GOT3 (cell line): ENCODE results near the gene B3GALT6.

Source experiments
- DNase-seq: peaks from one replicate; lab custom pipeline; 2025; ENCODE audit warnings: mixed read lengths; lab: John Stamatoyannopoulos, UW

B3GALT6 gene

GRCh38 chr1:1200876-1201810 lies 30.9 kb upstream of the B3GALT6 start:
- peak; percentile 27 for DNase-seq

- DNase-seq, result no peak
Observed at GRCh38 chr1:1202831-1203560, 29.0 kb upstream of the B3GALT6 start.

GRCh38 chr1:1203561-1204424 lies 28.2 kb upstream of the B3GALT6 start:
- DNase-seq, result no peak

- DNase-seq, result no peak
Observed at GRCh38 chr1:1204425-1204920, 27.6 kb upstream of the B3GALT6 start.

GRCh38 chr1:1204998-1205768 lies 26.9 kb upstream of the B3GALT6 start:
- DNase-seq, result no peak

- no peak for DNase-seq
Observed at GRCh38 chr1:1205769-1206375, 26.2 kb upstream of the B3GALT6 start.

GRCh38 chr1:1206376-1206965 lies 25.6 kb upstream of the B3GALT6 start, which contains the start of gene TNFRSF18:
TSS of gene TNFRSF18 (minus strand) at chr1:1206592. CDS start at chr1:1206571, 21 bp downstream.
- no peak for DNase-seq

GRCh38 chr1:1206966-1207531 lies 25.0 kb upstream of the B3GALT6 start:
- DNase-seq, result no peak

- no peak for DNase-seq
Observed at GRCh38 chr1:1207571-1207892, 24.5 kb upstream of the B3GALT6 start.

- DNase-seq, result no peak
Observed at GRCh38 chr1:1208713-1209433, 23.2 kb upstream of the B3GALT6 start.

GRCh38 chr1:1210726-1211540 lies 21.1 kb upstream of the B3GALT6 start:
- DNase-seq, result no peak

- no peak for DNase-seq
Observed at GRCh38 chr1:1211541-1212441, 20.2 kb upstream of the B3GALT6 start.

- no peak for DNase-seq
Observed at GRCh38 chr1:1212780-1213344, 19.2 kb upstream of the B3GALT6 start.

- DNase-seq, result no peak
Observed at GRCh38 chr1:1213345-1214265, 18.4 kb upstream of the B3GALT6 start, which contains the start of gene TNFRSF4. TSS of gene TNFRSF4 (minus strand) at chr1:1214153. CDS start at chr1:1214127, 26 bp downstream.

GRCh38 chr1:1215080-1215676 lies 16.9 kb upstream of the B3GALT6 start:
- DNase-seq, result no peak
